Forelimb muscle (tissue), 1 donor: ENCODE measurements around the gene LEKR1. TPM values are rescaled to one million over a fixed set of nuclear protein-coding genes. Genes with fewer than 3 reads are reported as not detected.
"Not testable (repeated sequence)": the region's sequence is repeated elsewhere in the genome, so short reads cannot be mapped to it uniquely, and the experiment has no call there.

Experiments used
- DNase-seq: peaks from one replicate; pipeline ENCODE4 v3.0.0-alpha.2; 2013; ENCODE audit warnings: low read depth
- polyA plus RNA-seq: library from polyadenylated mRNA; unstranded; fragments of 120-200 nt; gene quantifications from one replicate; pipeline ENCODE4 v1.2.1, GENCODE V29; 2013; ENCODE audit not compliant: insufficient read length

LEKR1 gene
- polyA plus RNA-seq, 1 donor, result 0.61 TPM

DNA sequence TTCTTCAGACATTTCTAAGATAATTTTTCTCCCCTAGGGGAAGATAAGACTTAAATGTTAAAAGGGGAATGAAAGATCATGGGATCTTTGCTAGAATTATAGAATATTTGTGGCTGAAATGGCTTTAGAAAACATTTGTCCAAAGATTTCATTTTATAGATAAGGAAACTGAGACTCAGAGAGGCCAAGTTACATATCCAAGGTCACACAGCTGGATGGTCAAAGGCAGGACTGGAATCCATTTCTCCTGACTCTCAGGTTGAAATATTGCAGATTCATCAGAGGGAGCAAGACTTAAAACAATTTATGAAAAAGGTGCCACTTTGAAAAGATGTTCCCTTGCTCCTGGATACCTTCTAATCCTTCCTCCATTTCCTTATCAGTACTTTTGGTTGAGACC, 19.5 kb upstream of the LEKR1 start:
- DNase-seq, result no peak

DNA sequence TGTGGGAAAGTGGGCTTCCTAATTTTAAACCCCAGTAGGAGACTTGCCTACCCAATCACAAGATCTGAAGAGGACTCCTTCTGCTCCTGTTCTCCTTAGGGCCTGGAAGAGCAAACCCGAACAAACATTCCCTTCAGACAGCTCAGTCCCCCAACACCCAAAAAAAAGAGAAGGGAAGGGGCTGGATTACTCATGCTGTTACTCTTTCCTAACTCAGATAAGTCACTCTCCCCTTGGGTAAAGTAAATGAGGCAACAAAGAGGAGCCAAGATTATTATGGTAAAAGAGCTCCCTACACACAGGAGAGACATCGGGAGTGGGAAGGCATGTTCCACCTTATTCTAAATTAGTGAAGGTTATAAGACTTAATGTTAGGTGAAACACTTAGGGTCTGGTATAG, 18.1 kb upstream of the LEKR1 start:
- DNase-seq, result no peak

DNA sequence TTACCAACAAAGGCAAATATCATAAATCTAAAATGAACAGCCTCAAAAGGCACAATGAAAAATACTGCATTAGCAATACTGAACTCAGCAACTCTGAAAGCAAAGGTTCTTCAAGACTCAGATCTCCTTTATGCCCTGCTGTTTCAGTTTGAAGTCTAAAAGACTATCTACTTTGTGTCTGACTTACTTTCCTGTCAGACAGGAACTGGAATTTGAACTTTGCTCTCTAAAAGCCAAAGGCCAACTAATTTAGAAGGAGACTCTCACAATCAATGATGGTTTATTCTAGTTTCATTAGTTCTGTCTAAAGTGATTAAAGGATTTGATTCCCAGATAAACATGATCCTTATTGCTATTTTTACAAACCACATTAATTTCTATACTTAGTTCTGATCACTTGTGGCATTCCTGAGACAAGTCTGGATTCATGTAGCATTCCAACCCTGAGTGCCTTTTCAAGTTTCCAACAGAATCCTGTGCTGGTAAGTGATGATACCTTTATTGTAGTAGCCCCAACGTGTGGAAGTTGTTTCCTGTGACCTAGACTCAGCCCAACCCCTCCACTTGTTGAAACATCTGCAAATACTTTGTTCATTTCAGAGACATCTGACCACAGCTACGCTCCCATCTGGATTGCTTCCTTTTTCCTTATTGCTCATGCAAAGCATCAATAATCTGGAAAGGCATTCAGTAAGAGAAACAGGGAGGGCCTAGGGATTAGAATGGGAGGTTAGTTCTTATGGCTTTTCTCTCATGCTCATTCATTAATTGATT, 14.9 kb upstream of the LEKR1 start:
- DNase-seq, result no peak

DNA sequence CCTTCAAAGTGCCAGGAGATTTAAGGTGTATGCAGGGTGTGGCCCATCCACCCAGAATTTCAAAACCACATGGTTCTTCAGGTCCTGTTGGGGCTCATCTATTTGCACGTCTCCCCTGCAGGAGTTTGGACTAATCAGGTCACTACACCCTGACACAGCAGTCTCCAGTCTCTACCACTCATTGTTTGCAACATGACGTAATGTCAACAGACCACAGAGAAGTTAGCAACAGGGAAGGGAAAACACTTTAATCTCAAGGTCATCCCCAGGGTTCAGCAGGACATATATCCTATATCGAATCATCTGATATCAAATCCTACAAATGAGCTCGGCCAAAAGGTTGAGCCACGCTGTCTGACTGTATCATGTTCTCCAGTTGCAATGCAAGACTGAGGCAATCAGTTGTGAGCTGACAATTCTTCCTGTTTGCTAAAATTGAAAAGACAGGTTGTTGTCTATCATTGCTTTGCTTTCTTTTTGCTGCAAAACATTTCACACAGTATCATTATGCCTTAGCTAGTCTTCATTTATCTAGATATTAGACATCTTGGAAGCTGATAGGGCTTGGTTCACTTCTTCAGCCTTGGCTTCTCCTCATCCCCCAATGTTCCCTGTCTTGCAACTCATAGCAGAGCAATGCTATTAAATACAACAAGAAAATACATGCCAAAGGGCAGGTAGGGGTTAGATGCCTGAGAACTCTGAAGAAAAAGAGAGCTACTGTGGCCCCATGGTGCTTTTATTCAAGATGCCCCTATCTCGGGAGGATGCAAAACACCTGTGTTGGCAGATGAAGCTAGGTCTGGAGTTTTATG, 13.4 kb upstream of the LEKR1 start:
- DNase-seq, result no peak

DNA sequence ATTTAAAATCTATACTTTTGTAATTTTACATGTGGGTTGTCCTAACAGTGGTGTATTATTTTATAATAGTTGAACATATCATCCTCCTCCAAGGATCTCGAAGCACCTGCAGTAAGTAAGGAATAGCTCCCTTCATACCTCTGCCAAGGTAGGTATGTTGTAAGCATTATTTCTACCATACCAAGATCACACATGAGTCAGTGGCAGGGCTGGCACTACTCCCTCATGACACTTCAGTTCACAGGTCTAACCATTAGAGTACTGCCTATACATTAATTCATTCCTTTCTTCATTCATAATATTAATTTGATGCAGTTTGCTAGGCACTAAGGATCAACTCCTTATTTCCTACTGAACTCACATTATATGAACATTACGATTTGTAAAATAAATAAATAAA, 11.9 kb upstream of the LEKR1 start:
- DNase-seq, result no peak

DNA sequence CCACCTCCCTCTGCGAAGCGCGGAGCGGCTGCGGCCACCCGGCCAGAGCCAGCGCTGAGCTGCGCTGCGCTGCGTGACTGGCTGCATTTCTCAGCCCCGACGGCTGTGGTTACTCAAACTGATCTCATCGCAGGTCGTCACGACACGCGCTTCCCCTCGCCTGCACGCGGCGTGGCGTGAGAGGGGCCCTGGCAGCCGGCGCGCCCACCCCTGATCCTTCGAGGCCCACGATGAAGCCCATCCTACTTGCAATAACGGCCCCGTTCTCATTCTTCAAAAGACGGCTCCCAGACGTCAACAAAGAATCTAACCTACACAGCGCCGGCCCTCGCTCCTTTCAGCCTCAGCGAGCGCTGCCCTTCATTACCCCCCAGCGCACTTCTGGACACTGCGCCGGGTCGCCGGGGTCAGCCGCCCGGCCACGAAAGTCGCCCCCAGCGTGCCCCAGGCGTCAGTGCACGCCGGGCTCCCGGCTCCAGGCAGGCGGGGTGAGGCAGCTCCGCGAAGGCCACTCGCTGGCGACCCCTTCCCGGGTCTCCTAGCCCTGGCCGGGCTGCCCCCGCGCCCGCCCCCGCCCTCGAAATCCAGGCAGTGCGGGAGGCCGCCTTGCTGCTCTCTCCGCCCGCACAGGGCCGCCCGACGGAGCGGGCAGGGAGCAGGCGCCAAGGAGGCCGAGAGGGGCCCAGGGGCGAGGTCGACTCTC, 9.9 kb upstream of the LEKR1 start:
- no peak for DNase-seq

DNA sequence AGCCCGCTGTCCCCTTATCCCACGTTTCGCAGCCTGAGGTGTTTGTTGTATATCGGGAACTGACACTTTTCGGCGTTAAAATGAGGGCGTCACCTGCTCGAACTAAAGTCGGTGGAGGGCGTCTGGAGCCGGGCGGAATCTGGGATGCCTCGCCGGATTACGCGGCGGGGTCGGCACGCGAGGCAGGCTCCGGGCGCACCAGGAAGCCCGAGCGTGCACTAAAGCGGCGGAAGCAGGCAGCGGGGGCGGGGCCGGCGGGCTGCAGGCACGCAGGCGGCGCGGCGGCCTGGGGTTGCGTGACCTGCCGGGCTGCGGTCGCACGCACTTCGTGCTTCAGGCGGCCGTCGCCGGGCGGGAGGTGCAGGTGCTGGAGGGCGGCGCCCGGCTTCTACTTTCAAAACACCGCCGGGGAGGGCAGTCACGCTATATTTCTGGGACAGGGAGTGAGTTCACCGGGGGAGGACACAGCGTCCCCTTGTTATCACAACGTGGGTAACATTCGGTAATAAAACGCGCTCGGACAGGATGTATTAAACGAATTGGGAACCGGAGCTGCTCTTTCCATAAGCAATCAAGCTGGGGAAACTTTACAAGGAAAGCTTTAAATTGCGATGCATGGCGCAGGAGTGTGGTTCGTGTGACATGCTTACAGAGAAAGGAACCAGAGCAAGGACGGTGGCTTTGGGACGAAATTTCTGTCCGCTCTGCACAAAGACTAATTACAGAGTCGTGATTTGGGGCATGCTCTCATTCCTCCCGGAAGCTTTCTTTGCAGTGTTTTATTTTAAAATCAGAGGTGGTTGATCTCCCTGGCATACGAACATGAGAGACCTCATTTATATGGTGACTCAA, 9.1 kb upstream of the LEKR1 start:
- no peak for DNase-seq

DNA sequence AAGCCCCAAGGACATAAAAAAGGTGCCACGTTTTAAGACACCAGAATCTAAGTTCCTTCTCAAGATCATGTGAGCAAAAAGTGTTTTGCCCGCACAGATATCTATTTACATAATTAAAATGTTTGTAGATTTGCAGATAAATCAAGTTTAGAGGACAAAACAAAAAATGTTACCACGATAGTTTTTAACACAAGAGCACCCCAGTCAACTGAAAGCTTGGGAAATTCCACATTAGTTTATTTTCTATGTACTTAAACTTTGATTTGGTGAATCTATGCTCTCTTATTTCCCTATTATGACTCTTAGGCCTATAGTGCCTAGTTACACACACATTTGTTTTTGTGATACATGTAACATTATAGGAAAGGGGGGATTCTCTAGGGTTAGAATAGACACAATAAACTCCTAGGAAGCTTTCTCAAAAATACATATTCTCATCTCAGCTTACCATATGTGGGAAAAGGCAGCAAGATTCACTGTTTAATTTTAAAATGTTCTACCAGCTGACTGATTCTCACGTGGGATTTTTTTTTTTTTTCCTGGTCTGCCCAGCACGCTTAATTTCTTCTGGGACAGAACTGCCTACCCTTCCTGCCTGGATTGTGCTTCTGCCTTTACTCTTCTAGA, 8.4 kb upstream of the LEKR1 start:
- no peak for DNase-seq

DNA sequence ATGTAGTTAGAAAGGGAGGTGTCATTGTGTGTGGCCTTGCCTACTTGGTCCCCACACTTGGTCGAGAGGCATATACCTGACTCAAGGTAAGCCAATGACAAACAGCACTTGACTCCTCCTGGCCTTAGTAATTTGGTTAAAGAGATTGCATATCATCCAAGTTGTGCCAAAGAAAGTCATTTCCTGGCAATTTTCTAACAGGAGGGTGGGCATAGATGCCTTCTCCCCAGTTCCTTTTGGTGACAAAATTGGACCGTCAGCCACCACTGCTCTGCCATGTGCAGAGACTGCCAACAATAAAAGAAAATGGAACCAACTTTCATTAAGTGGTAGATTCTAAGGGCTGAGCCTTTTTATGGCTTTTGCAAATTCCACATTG, 7.9 kb upstream of the LEKR1 start:
- DNase-seq, result no peak

DNA sequence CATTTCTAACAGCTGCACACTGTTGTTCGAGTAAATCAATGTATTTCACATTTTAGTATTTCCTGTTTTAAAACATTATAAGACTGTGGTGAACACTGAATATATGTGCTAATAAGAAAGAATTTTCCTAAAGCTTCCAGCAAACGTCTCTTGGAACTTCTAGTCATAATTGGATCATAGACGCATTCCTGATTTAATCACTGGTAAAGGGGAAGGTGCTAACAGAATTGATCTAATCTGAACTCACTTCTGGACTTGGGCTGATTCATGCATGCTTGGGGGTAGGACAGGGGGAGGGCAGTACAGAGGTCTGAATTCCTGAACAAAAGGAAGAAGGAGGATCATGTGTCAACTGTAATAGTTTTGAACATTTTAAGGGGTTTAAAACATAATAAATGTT, 7.3 kb upstream of the LEKR1 start:
- DNase-seq, result no peak

DNA sequence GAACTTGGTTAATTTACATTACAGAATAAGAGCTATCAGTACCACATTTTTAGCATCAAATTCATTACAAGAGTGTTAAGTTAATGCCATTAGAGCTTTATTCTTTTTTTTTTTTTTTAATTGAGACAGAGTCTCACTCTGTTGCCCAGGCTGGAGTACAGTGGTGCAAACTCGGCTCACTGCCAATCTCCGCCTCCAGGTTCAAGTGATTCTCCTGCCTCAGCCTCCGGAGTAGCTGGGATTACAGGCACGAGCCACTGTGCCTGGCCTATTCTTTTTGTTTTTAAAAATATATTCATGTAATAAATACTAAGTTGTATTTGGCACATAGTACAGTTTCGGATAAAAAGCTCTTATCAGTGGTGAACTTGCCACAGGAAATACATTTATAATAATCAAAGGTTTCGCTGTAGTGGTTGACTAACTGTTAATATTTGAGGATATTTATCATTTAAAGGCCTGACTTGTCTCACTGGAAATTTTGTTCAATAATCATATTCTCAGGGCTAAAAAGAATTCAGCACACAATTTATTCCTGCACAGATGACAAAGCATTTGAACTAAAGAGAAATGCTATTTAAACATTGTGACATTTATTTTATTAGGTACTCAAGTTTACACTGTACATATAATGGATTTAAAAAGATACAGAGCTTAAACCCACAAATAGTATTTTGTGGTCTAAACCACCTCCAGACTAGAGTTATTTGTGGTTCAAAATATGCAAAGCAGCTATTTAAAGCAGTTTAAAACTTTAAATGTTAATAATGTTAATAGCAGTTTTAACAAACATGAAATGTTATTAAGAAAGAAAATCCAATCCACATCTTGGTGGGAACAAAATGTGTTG, 6.1 kb upstream of the LEKR1 start:
- DNase-seq, result no peak

DNA sequence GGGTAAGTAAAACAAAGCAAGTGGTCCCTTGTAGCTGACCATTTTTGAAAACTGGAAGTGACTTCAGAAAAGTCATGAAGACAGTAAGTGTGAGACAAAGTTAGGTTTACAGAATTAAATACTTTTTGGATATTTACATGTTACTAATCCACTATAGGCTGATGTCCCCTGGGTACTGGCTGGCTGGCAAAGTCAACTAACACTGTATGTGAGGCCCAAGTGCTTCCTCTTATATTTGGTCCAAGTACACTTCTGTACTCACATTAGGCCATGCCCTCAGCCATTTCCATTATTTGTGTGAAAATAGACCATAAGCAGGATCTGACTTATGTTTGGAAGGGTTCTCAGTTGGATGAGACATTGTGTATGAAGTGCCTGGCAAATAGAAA, 5.5 kb upstream of the LEKR1 start:
- no peak for DNase-seq

DNA sequence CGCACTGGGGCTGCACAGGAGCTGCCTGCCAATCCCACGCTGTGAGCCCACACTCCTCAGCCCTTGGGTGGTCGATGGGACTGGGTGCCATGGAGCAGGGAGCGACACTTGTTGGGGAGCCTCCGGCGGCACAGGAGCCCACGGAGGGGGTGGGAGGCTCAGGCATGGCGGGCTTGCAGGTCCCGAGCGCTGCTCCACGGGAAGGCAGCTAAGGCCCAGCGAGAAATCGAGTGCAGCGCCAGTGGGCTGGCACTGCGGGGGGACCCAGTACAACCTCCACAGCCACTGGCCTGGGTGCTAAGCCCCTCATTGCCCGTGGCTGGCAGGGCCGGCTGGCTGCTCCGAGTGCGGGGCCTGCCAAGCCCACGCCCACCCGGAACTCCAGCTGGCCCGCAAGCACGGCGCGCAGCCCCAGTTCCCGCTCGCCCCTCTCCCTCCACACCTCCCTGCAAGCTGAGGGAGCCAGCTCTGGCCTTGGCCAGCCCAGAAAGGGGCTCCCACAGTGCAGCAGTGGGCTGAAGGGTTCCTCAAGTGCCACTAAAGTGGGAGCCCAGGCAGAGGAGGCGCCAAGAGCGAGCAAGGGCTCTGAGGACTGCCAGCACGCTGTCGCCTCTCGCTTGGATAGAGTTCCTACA, 3.4 kb upstream of the LEKR1 start:
- not testable (repeated sequence) for DNase-seq

DNA sequence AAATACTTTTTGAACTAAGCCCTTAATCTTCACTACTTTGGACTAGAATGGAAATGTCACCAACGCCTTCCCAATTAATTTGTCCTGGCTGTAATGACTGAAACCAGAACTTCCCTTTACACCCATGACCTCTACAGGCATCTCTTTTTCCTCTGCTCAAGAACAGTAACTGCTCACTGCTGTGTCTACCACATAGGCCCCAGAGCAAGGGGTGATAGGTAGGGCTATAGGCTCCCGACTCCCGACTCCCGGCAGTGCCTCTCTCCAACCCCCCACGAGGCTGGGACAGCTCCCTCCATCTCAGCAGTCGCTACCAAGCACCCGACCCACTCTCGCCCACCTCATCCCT, 384 bp upstream of the LEKR1 start:
- DNase-seq, result no peak

DNA sequence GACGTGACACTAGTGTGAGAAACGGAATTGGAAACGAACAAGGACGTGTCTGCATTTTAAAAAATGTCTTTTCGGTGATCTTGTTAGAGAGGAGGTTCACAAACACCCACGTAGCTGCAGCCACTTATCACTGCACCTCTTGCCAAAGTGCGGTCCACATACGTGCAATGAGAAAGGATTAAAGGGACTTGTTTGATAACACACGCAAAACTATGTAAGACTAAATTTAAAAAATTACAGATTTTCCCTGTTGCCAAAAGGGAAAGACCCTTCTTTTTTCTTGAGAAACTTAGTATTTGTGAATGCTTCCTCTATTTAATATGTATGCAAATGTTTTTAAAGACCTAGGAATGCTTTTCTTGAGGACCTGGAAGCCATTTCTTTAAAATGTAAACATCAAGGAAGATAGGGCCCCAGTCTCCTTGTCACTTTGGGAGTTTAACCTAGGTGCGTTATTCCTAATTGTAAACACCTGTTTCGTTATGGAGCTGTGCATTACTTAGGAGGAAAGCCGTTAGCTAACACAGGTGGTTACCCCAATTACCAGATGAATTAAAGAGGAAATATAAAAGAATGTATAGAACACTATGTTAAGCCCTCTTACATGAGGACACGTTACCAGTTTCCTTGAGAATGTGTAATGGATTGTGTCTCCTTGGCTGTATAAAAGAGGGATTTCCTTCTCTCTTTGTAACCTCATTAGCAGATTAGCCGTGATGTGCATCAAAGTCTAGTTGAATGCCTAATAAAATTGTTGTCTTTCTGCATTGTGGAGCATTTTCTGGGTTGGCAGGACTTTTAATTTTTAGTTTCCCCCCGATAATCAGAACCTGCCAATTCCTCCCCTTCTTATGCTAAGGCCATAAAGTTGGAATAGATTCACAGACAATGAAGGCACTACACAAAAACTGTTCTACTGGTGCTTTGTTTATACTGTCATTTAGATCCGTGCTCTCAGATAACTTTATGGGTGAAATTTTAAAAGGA, 1.0 kb downstream of the LEKR1 start:
- DNase-seq, result no peak

DNA sequence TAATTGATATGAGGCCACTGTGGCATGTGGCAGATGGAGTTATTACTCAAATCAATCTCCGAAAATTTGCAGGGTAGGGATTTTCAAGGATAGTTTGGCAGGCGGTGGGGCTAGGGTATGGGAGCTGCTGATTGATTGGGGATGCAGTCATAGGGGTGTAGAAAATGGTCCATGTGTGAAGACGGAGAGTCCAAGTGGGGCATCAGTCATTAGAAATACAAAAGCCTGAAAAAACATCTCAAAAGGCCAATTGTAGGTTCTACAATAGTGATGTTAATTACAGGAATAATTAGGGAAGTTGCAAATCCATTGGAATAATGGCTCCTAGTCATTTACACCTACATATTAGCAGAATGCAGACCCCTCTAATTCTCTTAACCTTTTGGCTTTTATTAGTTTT, 4.9 kb downstream of the LEKR1 start:
- no peak for DNase-seq

DNA sequence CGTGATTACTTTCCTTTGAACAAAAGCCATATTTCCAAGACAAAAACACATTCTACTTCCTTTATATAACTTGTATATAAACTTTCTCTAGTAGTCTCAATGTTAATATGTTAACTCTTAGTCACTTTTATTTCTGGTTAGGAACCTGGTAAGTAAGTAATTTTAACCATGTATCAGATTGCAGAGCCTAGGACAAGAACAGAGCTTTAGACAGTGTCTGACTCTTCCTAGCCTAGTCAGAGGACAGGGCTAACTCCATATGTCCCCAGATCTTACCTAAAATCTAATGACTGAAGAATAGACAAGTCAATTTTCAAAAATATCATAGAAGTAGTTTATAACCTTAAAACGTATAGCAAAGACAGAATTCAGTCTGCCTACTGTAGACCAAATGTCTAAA, 8.3 kb downstream of the LEKR1 start:
- DNase-seq, result no peak

DNA sequence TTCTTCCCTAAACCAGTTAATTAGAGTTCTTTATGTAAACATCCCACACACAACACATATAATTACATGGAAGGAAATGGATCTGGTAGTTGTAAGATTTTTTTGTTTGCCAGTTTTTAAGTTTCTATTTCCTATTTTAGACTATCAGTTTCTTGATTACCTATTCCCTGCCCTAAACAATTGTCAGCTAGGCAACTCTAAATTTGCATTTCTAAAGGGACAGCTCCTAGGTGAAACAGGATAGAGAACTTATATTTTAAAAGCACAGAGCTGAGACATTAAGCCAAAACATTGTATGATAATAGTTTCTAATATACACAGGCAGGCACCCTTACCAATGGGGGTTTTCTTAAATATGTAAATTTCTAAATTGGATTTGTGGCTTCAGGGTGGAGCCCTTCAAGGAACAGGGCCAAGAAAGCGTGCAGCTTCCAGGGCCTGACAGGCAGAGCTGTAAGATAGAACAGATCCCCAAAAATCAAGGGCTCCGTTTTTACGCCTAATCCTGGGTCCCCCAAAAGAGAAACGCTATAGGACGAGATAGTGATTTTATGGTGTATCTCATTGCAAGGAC, 8.9 kb downstream of the LEKR1 start:
- DNase-seq, result no peak
